Left cardiac atrium (tissue), 4 donors: ENCODE measurements around the gene F7. TPM values are rescaled to one million over a fixed set of nuclear protein-coding genes. Genes with fewer than 3 reads are reported as not detected.

ENCODE experiments used
- ATAC-seq, 2 donors: fragments of 200-7000 bp; cut with Tn5 transposase; one replicate each; pipeline ENCODE4 v1.9.1; 2020; ENCODE audit warnings: mild to moderate bottlenecking in 2 of 2, moderate library complexity in 2 of 2
- DNase-seq: peaks from one replicate; pipeline ENCODE4 v3.0.0-alpha.2; 2020
- intact Hi-C, 2 donors: fragments of 100-400 bp; cut with DNase I; formaldehyde crosslinking; loops; one replicate each; pipeline versions ENCODE4 v1.14.1 to v1.15.1; 2022 to 2023
- total RNA-seq, 2 donors: library from RNA; stranded (reverse); fragmentation: NEBNext Ultra II Directional; extraction: Animal tissue kit (Norgen Biotek cat#: 25700); gene quantifications; one replicate each; pipeline ENCODE4 v1.2.1, GENCODE V29; 2021
- donor health status: DM: no; HTN: yes; CAD: no.
- donor health status: DM: no; HTN: yes; CAD: no; lungs with severe emphysema.
- donor health status: DM: yes; HTN: yes; CAD: no.
- donor health status: Dilated cardiomyopathy.

Gene F7
- total RNA-seq, 2 donors from 2014 or later, result 0.16 to 0.29 TPM

GRCh38 chr13:113084094-113084942, 21.3 kb upstream of the F7 start:
- DNase-seq (no peak), ATAC-seq (no peak)
- intact Hi-C loops, result no loop called here

GRCh38 chr13:113084943-113085540, 20.5 kb upstream of the F7 start:
- intact Hi-C loops, result no loop called here
- DNase-seq (no peak), ATAC-seq (no peak)

GRCh38 chr13:113086031-113086750, 19.4 kb upstream of the F7 start:
- DNase-seq (no peak), ATAC-seq (no peak)
- intact Hi-C loops, result no loop called here

- intact Hi-C loops, result no loop called here
- ATAC-seq (no peak), DNase-seq (peak; percentile 16)
These were observed 18.3 kb upstream of the F7 start for GRCh38 chr13:113086991-113087922.

- DNase-seq (peak; percentile 12), ATAC-seq (no peak)
- intact Hi-C loops, result no loop called here
These were observed 17.5 kb upstream of the F7 start for GRCh38 chr13:113087923-113088690.

- ATAC-seq, result no peak
- intact Hi-C loops, result no loop called here
- DNase-seq, result peak; percentile 6
These were observed 16.9 kb upstream of the F7 start for GRCh38 chr13:113088691-113089020.

GRCh38 chr13:113089693-113090414, 15.7 kb upstream of the F7 start:
- intact Hi-C loops, result no loop called here
- ATAC-seq (no peak), DNase-seq (peak; percentile 12)

GRCh38 chr13:113090415-113090770, 15.2 kb upstream of the F7 start:
- ATAC-seq (no peak), DNase-seq (peak; percentile 9)
- intact Hi-C loops, result no loop called here

- DNase-seq (peak; percentile 8), ATAC-seq (no peak)
- intact Hi-C loops, result no loop called here
These were observed 14.8 kb upstream of the F7 start for GRCh38 chr13:113090806-113091205.

- peak; percentile 10 for DNase-seq
- intact Hi-C loops, result no loop called here
- no peak for ATAC-seq
These were observed 14.3 kb upstream of the F7 start for GRCh38 chr13:113091211-113091771.

GRCh38 chr13:113091891-113092775, 13.5 kb upstream of the F7 start:
- DNase-seq, result peak; percentile 9
- no peak for ATAC-seq
- intact Hi-C loops, result no loop called here

GRCh38 chr13:113092776-113093579, 12.6 kb upstream of the F7 start:
- peak; percentile 11 for DNase-seq
- intact Hi-C loops, result no loop called here
- ATAC-seq, result no peak

- intact Hi-C loops, result no loop called here
- peak; percentile 7 for DNase-seq
- no peak for ATAC-seq
These were observed 11.8 kb upstream of the F7 start for GRCh38 chr13:113093580-113094409.

- ATAC-seq, result no peak
- no peak for DNase-seq
- intact Hi-C loops, result no loop called here
These were observed 11.2 kb upstream of the F7 start for GRCh38 chr13:113094410-113094800.
